Suprapubic skin (tissue), 4 donors: ENCODE measurements around the gene ABHD3. TPM values are rescaled to one million over a fixed set of nuclear protein-coding genes. Genes with fewer than 3 reads are reported as not detected.
"Not testable (repeated sequence)": the region's sequence is repeated elsewhere in the genome, so short reads cannot be mapped to it uniquely, and the experiment has no call there.

Experiments used
- DNase-seq, 2 donors: peaks; one replicate each; pipeline ENCODE4 v3.0.0-alpha.2; 2019; ENCODE audit warnings: low spot score in 2 of 2
- H3K27ac ChIP-seq: fragments of 200-600 bp; sonication (generic); one replicate; pipeline ENCODE4 v1.5.1; 2019
- H3K27me3 ChIP-seq: fragments of 200-600 bp; sonication (generic); one replicate; pipeline ENCODE4 v1.5.1; 2019
- H3K36me3 ChIP-seq: fragments of 200-600 bp; sonication (generic); one replicate; pipeline ENCODE4 v1.5.1; 2019
- H3K4me1 ChIP-seq: fragments of 200-600 bp; sonication (generic); one replicate; pipeline ENCODE4 v1.5.1; 2019
- H3K4me3 ChIP-seq: fragments of 200-600 bp; sonication (generic); one replicate; pipeline ENCODE4 v1.5.1; 2019; ENCODE audit warnings: mild to moderate bottlenecking
- H3K9me3 ChIP-seq: fragments of 200-600 bp; sonication (generic); one replicate; pipeline ENCODE4 v1.5.1; 2019
- CTCF ChIP-seq, 2 donors: fragments of 200-600 bp in 1 of 2; fragments of 450-650 bp in 1 of 2; sonication (generic) in 1 of 2; IDR thresholded peaks; one replicate each; pipeline ENCODE4 v1.5.1; 2016 to 2019; ENCODE audit warnings: antibody characterized with exemption in 2 of 2, mild to moderate bottlenecking in 1 of 2, moderate library complexity in 1 of 2
- EP300 ChIP-seq: sonication (generic); formaldehyde crosslinking; IDR thresholded peaks from one replicate; pipeline ENCODE4 v1.6.1; 2017; ENCODE audit warnings: antibody characterized with exemption
- POLR2A ChIP-seq, 2 donors: fragments of 450-650 bp; IDR thresholded peaks; one replicate each; pipeline ENCODE4 v1.6.1; 2017; ENCODE audit warnings: antibody characterized with exemption in 2 of 2, mild to moderate bottlenecking in 2 of 2, moderate library complexity in 2 of 2
- POLR2AphosphoS5 ChIP-seq, 3 donors: sonication (generic); formaldehyde crosslinking; IDR thresholded peaks; one replicate each; pipeline ENCODE4 v1.6.1; 2017; ENCODE audit warnings: antibody characterized with exemption in 3 of 3
- WGBS: methylation state at CpG from one replicate; pipeline ENCODE4 v1.1.5; 2018; 5-methylcytosine and 5-hydroxymethylcytosine counted together
- total RNA-seq, 4 donors: library from RNA; depleted of rRNA; stranded (reverse); fragments of >200 nt; gene quantifications; one replicate each; pipeline ENCODE4 v1.1.0, GENCODE V29; 2016

The ABHD3 gene
- total RNA-seq, 4 donors from 2014 or later = 4.7 to 18.5 (median 6.8) TPM

- DNase-seq = no peak
- 39% methylated on average over 21 of the region's 21 CpGs for WGBS
- H3K4me1 ChIP-seq = peaks cover 24% of the 10 kb centered on the region
- H3K27me3 ChIP-seq = no peaks in the 10 kb centered on the region
- H3K36me3 ChIP-seq = no peaks in the 10 kb centered on the region
- H3K9me3 ChIP-seq = no peaks in the 10 kb centered on the region
- peak overlapping the region; percentile 96 for H3K4me3 ChIP-seq
- peak overlapping the region; percentile 93 for H3K27ac ChIP-seq
- TF ChIP-seq EP300 (no peak), CTCF (IDR thresholded peaks at IDR 0.05) (no peak), POLR2AphosphoS5 (IDR thresholded peaks at IDR 0.05) (no peak), POLR2A (IDR thresholded peaks at IDR 0.05) (no peak)
Measured at GRCh38 chr18:21739604-21740537, 35.3 kb upstream of the ABHD3 start.

GRCh38 chr18:21736926-21737325 is 32.4 kb upstream of the ABHD3 start:
- H3K4me3 ChIP-seq, H3K27ac ChIP-seq, H3K9me3 ChIP-seq, H3K27me3 ChIP-seq, DNase-seq, H3K36me3 ChIP-seq: not testable (repeated sequence)
- peaks cover 11% of the 10 kb centered on the region for H3K4me1 ChIP-seq
- WGBS = 90% methylated on average over 4 of the region's 4 CpGs

GRCh38 chr18:21735452-21736015 is 31.0 kb upstream of the ABHD3 start:
- Histone ChIP-seq H3K36me3 (no peaks in the 10 kb centered on the region), H3K27ac (no peak overlapping the region), H3K4me3 (no peak overlapping the region), H3K4me1 (peaks cover 6% of the 10 kb centered on the region), H3K9me3 (no peaks in the 10 kb centered on the region), H3K27me3 (no peaks in the 10 kb centered on the region)
- TF ChIP-seq CTCF (IDR thresholded peaks at IDR 0.05) (no peak), POLR2A (IDR thresholded peaks at IDR 0.05) (no peak), POLR2AphosphoS5 (IDR thresholded peaks at IDR 0.05) (no peak), EP300 (no peak)
- DNase-seq = no peak
- WGBS = 61% methylated on average over 4 of the region's 12 CpGs

GRCh38 chr18:21733011-21733410 is 28.4 kb upstream of the ABHD3 start:
- Histone ChIP-seq H3K4me1 (no peaks in the 10 kb centered on the region), H3K4me3 (no peak overlapping the region), H3K27ac (no peak overlapping the region), H3K27me3 (no peaks in the 10 kb centered on the region), H3K36me3 (no peaks in the 10 kb centered on the region), H3K9me3 (no peaks in the 10 kb centered on the region)
- 84% methylated on average over 5 of the region's 5 CpGs for whole genome bisulfite sequencing
- TF ChIP-seq EP300 = no peak
- TF ChIP-seq POLR2AphosphoS5 (IDR thresholded peaks at IDR 0.05) = no peak
- TF ChIP-seq CTCF (IDR thresholded peaks at IDR 0.05) = no peak
- TF ChIP-seq POLR2A (IDR thresholded peaks at IDR 0.05) = no peak
- DNase-seq = no peak

- Histone ChIP-seq H3K27ac (no peak overlapping the region), H3K9me3 (no peaks in the 10 kb centered on the region), H3K4me3 (no peak overlapping the region), H3K4me1 (no peaks in the 10 kb centered on the region), H3K27me3 (no peaks in the 10 kb centered on the region), H3K36me3 (no peaks in the 10 kb centered on the region)
- 83% methylated on average over 2 of the region's 2 CpGs for WGBS
- no peak for TF ChIP-seq POLR2AphosphoS5 (IDR thresholded peaks at IDR 0.05)
- no peak for TF ChIP-seq POLR2A (IDR thresholded peaks at IDR 0.05)
- no peak for TF ChIP-seq CTCF (IDR thresholded peaks at IDR 0.05)
- TF ChIP-seq EP300 = no peak
- DNase-seq = no peak
Measured at GRCh38 chr18:21727702-21728101, 23.1 kb upstream of the ABHD3 start.
